Measurements from ENCODE around the gene NAIP. TPM values are rescaled to one million over a fixed set of nuclear protein-coding genes. Genes with fewer than 3 reads are reported as not detected.
"Not testable (repeated sequence)": the region's sequence is repeated elsewhere in the genome, so short reads cannot be mapped to it uniquely, and the experiment has no call there.

NAIP gene
- total RNA-seq, 1 experiment from 2014 or later = 0.90 TPM

DNA sequence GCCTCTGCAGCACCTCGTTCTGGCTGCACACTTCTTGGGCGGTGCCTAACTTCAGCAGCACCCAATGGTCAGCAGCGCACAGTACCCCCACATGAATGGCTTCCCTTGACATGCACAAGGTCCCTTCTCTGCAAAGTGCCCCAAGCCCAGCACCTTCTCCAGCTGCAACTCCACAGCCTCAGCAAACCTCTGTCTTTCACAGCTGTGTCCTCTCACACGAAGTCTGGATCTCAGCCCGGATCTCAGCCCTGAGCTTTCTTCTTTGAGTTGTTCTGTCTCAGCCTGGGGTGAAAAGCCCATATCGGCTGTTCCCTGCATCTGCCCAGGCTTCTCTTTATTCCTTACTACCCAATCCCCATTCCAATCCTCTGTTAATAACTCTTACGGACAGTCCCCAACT lies 57.9 kb downstream of the NAIP start:
- H3K4me3 ChIP-seq (ENCODE audit: insufficient read depth, low read depth, low read length); H3K27me3 ChIP-seq (ENCODE audit: control insufficient read depth, insufficient read depth, low read length); DNase-seq; H3K36me3 ChIP-seq (replicated peaks; ENCODE audit: control insufficient read depth, insufficient read depth, low read length): not testable (repeated sequence)

DNA sequence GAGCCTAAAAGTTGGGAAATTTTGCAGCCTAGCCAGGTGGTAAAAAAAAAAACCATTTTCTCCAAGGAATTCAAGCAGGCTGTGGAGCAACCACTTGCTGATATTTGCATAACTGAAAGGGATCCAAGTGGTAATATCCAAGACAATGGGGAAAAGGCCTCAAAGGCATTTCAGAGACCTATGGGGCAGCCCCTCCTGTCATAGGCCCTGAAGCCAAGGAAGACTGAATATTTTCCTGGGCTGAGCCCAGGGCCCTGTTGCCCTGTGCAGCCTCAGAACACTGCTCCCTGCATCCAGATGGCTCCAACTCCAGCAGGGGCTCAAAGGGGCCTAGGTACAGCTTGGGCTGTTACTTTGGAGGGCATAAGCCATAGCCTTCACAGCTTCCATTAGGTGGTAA lies 60.6 kb downstream of the NAIP start:
- H3K27me3 ChIP-seq (ENCODE audit: control insufficient read depth, insufficient read depth, low read length) = not testable (repeated sequence)

DNA sequence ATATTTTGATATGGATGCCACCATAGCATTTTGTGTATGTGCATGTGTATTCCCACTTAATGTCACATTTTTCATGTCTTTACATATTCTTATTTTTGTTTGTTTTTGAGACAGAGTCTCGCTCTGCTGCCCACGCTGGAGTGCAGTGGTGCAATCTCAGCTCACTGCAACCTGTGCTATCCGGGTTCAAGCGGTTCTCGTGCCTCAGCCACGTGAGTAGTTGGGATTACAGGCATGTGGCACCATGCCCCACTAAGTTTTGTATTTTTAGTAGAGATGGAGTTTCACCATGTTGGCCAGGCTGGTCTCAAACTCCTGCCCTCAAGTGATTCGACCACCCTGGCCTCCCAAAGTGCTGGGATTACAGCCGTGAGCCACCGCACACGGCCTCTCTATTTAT lies 72.1 kb downstream of the NAIP start:
- H3K36me3 ChIP-seq (replicated peaks; ENCODE audit: control insufficient read depth, insufficient read depth, low read length); H3K27me3 ChIP-seq (ENCODE audit: control insufficient read depth, insufficient read depth, low read length); H3K4me3 ChIP-seq (ENCODE audit: insufficient read depth, low read depth, low read length); DNase-seq: not testable (repeated sequence)

More for the DNA sequence above, 60.6 kb downstream of the NAIP start:
- not testable (repeated sequence) for DNase-seq; H3K4me3 ChIP-seq (ENCODE audit: insufficient read depth, low read depth, low read length); H3K36me3 ChIP-seq (replicated peaks; ENCODE audit: control insufficient read depth, insufficient read depth, low read length)

DNA sequence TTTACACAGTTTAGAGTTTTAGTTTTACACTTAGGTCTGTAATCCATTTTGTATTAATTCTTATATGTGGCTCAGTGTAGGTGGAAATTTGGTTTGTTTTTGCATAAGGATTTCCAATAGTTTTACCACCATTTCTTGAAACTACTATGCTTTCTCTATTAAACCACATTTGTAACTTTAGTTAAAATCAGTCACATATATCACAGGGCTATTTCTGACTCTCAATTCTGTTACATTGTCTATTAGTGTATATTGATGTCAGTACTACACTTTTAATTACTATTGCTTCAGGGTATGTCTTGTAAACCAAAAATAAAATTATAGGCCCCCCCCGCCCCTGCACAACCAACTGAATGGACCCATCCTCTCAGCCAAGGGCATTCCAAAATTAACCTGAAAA lies 92.6 kb downstream of the NAIP start:
- H3K36me3 ChIP-seq (replicated peaks; ENCODE audit: control insufficient read depth, insufficient read depth, low read length); DNase-seq; H3K4me3 ChIP-seq (ENCODE audit: insufficient read depth, low read depth, low read length); H3K27me3 ChIP-seq (ENCODE audit: control insufficient read depth, insufficient read depth, low read length): not testable (repeated sequence)

GRCh38 chr5:70931709-70932368 lies 93.3 kb downstream of the NAIP start:
- not testable (repeated sequence) for H3K36me3 ChIP-seq (replicated peaks; ENCODE audit: control insufficient read depth, insufficient read depth, low read length); DNase-seq; H3K27me3 ChIP-seq (ENCODE audit: control insufficient read depth, insufficient read depth, low read length); H3K4me3 ChIP-seq (ENCODE audit: insufficient read depth, low read depth, low read length)

DNA sequence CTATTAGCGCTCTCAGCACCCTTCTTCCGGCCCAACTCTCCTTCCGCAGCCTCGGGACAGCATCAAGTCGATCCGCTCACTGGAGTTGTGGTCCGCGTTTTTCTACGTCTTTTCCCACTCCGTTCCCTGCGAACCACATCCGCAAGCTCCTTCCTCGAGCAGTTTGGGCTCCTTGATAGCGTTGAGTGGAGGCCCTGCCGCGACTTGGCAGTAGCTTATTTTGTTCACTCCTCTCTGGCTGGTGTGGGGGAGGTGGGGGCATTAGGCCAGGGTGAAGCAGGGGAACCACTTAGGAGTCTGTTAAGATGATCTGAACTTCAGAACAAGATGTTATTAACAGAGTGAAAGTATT lies 100.0 kb downstream of the NAIP start:
- DNase-seq; H3K4me3 ChIP-seq (ENCODE audit: insufficient read depth, low read depth, low read length); H3K36me3 ChIP-seq (replicated peaks; ENCODE audit: control insufficient read depth, insufficient read depth, low read length); H3K27me3 ChIP-seq (ENCODE audit: control insufficient read depth, insufficient read depth, low read length): not testable (repeated sequence)

Other genes with a start within 250 kb of the NAIP start
- gene SERF1A, start 124.7 kb downstream of the NAIP start, total RNA-seq (2014; rRNA removed; shearing (Covaris generic)) = 10.2 and 10.9 TPM in 2 replicates
- 62.1 and 69.3 TPM in 2 replicates for gene SMN1, start 100.3 kb downstream of the NAIP start, total RNA-seq (2014; rRNA removed; shearing (Covaris generic))
- 38.4 and 45.0 TPM in 2 replicates for gene GTF2H2, start 42.3 kb upstream of the NAIP start, total RNA-seq (2014; rRNA removed; shearing (Covaris generic))